Measurements from ENCODE around the gene FANCD2.
"Not testable (repeated sequence)": the region's sequence is repeated elsewhere in the genome, so short reads cannot be mapped to it uniquely, and the experiment has no call there.

DNA sequence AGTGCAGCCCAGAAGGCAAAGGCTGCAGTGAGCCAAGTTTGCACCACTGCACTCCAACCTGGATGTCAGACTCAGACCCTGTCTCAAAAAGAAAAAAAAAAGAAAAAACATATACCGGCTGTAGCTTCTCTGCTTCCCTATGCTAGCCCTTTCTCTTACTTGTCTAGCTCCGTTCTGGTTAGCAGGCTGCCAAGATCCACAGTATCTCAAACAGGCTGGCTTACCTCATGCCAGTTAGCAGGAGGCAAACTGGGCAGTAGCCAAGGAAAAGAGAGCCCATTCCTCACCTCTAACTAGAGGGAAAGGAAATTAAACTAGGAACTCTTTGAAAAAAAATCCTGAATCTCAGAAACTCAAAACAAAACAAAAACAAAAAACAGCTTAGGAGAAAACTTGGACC is 65.2 kb downstream of the FANCD2 start:
- TF ChIP-seq, protein P1, sequence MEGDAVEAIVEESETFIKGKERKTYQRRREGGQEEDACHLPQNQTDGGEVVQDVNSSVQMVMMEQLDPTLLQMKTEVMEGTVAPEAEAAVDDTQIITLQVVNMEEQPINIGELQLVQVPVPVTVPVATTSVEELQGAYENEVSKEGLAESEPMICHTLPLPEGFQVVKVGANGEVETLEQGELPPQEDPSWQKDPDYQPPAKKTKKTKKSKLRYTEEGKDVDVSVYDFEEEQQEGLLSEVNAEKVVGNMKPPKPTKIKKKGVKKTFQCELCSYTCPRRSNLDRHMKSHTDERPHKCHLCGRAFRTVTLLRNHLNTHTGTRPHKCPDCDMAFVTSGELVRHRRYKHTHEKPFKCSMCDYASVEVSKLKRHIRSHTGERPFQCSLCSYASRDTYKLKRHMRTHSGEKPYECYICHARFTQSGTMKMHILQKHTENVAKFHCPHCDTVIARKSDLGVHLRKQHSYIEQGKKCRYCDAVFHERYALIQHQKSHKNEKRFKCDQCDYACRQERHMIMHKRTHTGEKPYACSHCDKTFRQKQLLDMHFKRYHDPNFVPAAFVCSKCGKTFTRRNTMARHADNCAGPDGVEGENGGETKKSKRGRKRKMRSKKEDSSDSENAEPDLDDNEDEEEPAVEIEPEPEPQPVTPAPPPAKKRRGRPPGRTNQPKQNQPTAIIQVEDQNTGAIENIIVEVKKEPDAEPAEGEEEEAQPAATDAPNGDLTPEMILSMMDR (IDR thresholded peaks at IDR 0.05): not testable (repeated sequence)
- TF ChIP-seq POLR2AphosphoS5, POLR2A, EP300 (IDR thresholded peaks at IDR 0.05): not testable (repeated sequence)

Measured in suprapubic skin (tissue), 4 donors.